B cell (primary cell): Measurements from ENCODE around the gene COL4A5. TPM values are rescaled to one million over a fixed set of nuclear protein-coding genes. Genes with fewer than 3 reads are reported as not detected.

Experiments used
- ATAC-seq: fragments of 200-7000 bp; cut with Tn5 transposase; one replicate; pipeline ENCODE4 v1.10.0; 2021; ENCODE audit warnings: low read depth, mild to moderate bottlenecking, moderate number of reproducible peaks, moderate library complexity
- CTCF ChIA-PET: fragments of 350-600 bp; sonication (Branson Sonifier 250); formaldehyde crosslinking; loops from one replicate; lab custom pipeline; 2021; ENCODE audit warnings: antibody characterized with exemption, inconsistent platforms; lab: Charles Lee
- POLR2A ChIA-PET: fragments of 350-600 bp; sonication (Branson Sonifier 250); formaldehyde crosslinking; loops from one replicate; lab custom pipeline; 2021; ENCODE audit warnings: antibody characterized with exemption; lab: Charles Lee
- DNase-seq: peaks from one replicate; pipeline ENCODE4 v3.0.0; 2013
- H2AFZ ChIP-seq: 2 replicates; pipeline ENCODE4 v1.6.1; 2012; ENCODE audit warnings: mild to moderate bottlenecking, low read depth, low read length; ENCODE audit not compliant: insufficient read depth, poor library complexity, severe bottlenecking
- H3K27ac ChIP-seq, 2 donors: 1 replicate in 1 of 2; 2 replicates in 1 of 2; pipeline ENCODE4 v1.5.1; 2012 to 2013; ENCODE audit warnings: low read length in 2 of 2, mild to moderate bottlenecking in 2 of 2, moderate library complexity in 1 of 2
- H3K27me3 ChIP-seq, 4 experiments: fragments of 200-600 bp in 1 of 4; sonication (generic) in 1 of 4; replicated peaks in 1 of 4; 1 replicate in 2 of 4; 2 replicates in 2 of 4; pipeline versions ENCODE4 v1.6.1 to v1.7.0; 2013 to 2016; ENCODE audit warnings: low read length in 3 of 4, mild to moderate bottlenecking in 2 of 4, mixed read lengths in 1 of 4, moderate library complexity in 1 of 4; ENCODE audit not compliant: insufficient read depth in 4 of 4, control insufficient read depth in 3 of 4; ENCODE audit errors: control extremely low read depth in 1 of 4
- H3K36me3 ChIP-seq, 2 experiments: replicated peaks in 1 of 2; 1 replicate in 1 of 2; 2 replicates in 1 of 2; pipeline versions ENCODE4 v1.6.1 to v1.7.1; 2013; ENCODE audit warnings: low read length in 1 of 2; ENCODE audit not compliant: insufficient read depth in 2 of 2, control insufficient read depth in 1 of 2; ENCODE audit errors: control extremely low read depth in 1 of 2, extremely low read depth in 1 of 2
- H3K4me1 ChIP-seq, 2 donors: fragments of 200-600 bp in 1 of 2; sonication (generic) in 1 of 2; 1 replicate in 1 of 2; 2 replicates in 1 of 2; pipeline versions ENCODE4 v1.5.1 to v1.6.1; 2013 to 2017; ENCODE audit warnings: low read length in 2 of 2; ENCODE audit not compliant: control insufficient read depth in 2 of 2, insufficient read depth in 2 of 2
- H3K4me2 ChIP-seq: replicated peaks from 2 replicates; pipeline ENCODE3; 2012; ENCODE audit warnings: mild to moderate bottlenecking, low read depth, low read length; ENCODE audit not compliant: poor library complexity, severe bottlenecking
- H3K4me3 ChIP-seq, 5 experiments: fragments of 200-600 bp in 1 of 5; sonication (generic) in 1 of 5; 1 replicate in 3 of 5; 2 replicates in 2 of 5; pipeline versions ENCODE4 v1.5.1 to v1.7.0; 2011 to 2016; ENCODE audit warnings: low read length in 4 of 5, mild to moderate bottlenecking in 4 of 5, low read depth in 2 of 5, control low read depth in 1 of 5, moderate library complexity in 1 of 5; ENCODE audit not compliant: insufficient read depth in 1 of 5; ENCODE audit errors: control extremely low read depth in 1 of 5, extremely low read depth in 1 of 5
- H3K79me2 ChIP-seq: fragments of 200-600 bp; sonication (generic); one replicate; pipeline ENCODE4 v1.6.0; 2016; ENCODE audit warnings: low read length; ENCODE audit not compliant: control insufficient read depth, insufficient read depth
- H3K9ac ChIP-seq: fragments of 200-600 bp; sonication (generic); 2 replicates; pipeline ENCODE4 v1.6.1; 2017; ENCODE audit warnings: mild to moderate bottlenecking, low read length, moderate library complexity
- H3K9me3 ChIP-seq, 3 donors: one replicate each; pipeline versions ENCODE4 v1.6.1 to v1.7.1; 2013; ENCODE audit warnings: low read length in 2 of 3; ENCODE audit not compliant: control insufficient read depth in 2 of 3, insufficient read depth in 1 of 3; ENCODE audit errors: control extremely low read depth in 1 of 3
- H4K20me1 ChIP-seq: 2 replicates; pipeline ENCODE4 v1.6.0; 2012; ENCODE audit warnings: mild to moderate bottlenecking, low read length; ENCODE audit not compliant: insufficient read depth, control insufficient read depth, poor library complexity, severe bottlenecking
- H3K27ac Mint-ChIP-seq: one replicate; pipeline ENCODE4 v1.8.0; 2021; ENCODE audit warnings: mixed read lengths
- H3K27me3 Mint-ChIP-seq: one replicate; pipeline ENCODE4 v1.8.0; 2021; ENCODE audit warnings: mixed read lengths
- H3K4me1 Mint-ChIP-seq: one replicate; pipeline ENCODE4 v1.8.0; 2021; ENCODE audit warnings: mixed read lengths
- H3K4me3 Mint-ChIP-seq: one replicate; pipeline ENCODE4 v1.8.0; 2021; ENCODE audit warnings: mixed read lengths
- H3K9me3 Mint-ChIP-seq: one replicate; pipeline ENCODE4 v1.8.0; 2022; ENCODE audit warnings: mixed read lengths; ENCODE audit not compliant: insufficient read depth
- EZH2 ChIP-seq: IDR thresholded peaks from 2 replicates; pipeline ENCODE4 v1.6.1; 2012; ENCODE audit warnings: borderline replicate concordance, low read depth, mild to moderate bottlenecking, moderate library complexity, low read length; ENCODE audit not compliant: insufficient read depth, poor library complexity, severe bottlenecking
- WGBS: methylation state at CpG from one replicate; pipeline ENCODE4 v1.1.5; 2013; ENCODE audit warnings: missing lambda C conversion rate; ENCODE audit not compliant: insufficient coverage; 5-methylcytosine and 5-hydroxymethylcytosine counted together
- intact Hi-C: fragments of 100-400 bp; cut with micrococcal nuclease; formaldehyde crosslinking; loops from one replicate; pipeline ENCODE4 v1.10.0; 2022
- polyA plus RNA-seq: library from polyadenylated mRNA; depleted of rRNA; stranded (reverse); fragments of >200 nt; gene quantifications from 2 replicates; pipeline ENCODE4 v1.2.3, GENCODE V29; 2012
- total RNA-seq, 2 donors: library from RNA; stranded (reverse); fragments of 120-200 nt in 1 of 2; gene quantifications; 1 replicate in 1 of 2; 2 replicates in 1 of 2; pipeline versions ENCODE4 v1.2.3 to v1.2.4, GENCODE V29; 2013 to 2022
- TF ChIP-seq, protein P1 (sequence below): fragments of 200-600 bp; IDR thresholded peaks from one replicate; pipeline ENCODE4 v1.8.0; 2022; ENCODE audit warnings: antibody characterized with exemption, mild to moderate bottlenecking

Gene COL4A5
- total and polyA plus RNA-seq, 2 donors (not counting 1 experiment from before 2014, with no cell fraction given): not detected

DNA sequence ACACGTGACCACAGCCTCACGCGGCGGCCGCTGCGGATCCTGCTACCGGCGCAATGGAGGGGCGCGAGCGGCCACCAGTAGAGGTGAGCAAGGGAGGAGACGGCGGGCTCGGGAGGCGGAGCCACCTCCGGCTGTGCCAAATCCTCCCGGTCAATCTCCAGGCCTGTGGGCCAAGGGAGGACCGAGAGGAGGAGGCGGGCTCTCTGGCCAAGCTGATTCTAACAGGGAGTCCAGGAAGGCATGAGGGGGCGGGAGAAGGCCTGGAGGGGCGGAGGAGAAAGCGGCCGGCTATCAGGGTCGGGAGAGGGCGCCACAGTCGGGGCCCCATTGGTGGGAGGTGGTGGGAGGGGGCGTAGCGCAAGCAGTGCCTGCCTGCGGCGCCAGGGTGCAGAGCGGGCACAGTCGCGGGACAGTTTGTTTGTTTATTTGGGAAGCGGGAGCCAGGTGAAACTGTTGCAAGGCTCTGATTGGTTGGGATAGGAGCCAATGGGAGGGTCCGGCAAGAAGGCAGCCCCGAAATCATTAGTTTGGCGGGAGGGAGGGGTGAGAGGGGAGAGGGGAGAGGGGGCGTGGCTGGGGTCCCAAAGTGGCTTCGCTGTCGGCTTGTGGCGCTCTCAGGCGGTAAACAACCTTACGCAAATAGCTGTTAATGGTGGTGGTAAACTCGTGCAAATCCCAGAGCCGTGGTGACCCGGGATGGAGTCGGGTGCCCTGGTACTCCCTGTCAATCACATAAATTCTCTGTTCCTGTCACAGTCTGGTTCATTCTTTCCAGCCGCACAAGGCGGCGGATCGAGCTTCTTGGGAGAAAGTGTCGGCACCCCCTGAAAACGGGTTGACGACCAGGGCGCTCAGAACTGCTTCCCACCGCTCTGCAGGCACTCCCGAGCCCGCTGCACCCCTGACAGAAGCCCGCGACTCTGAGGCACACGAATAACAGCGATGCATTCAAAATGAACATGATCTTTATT lies 297.2 kb downstream of the COL4A5 start, which contains the start of gene IRS4:
Gene IRS4 (minus strand): TSS at position 55 of the 971 bp plus-strand sequence.
- Histone ChIP-seq H3K36me3 (no peaks in the 10 kb centered on the region), H3K27me3 (peaks cover 0 to 10% (median 0%) of the 10 kb centered on the region in 4 experiments), H3K9ac (no peak within 1 kb of the TSS), H3K4me2 (peak within 1 kb of the TSS; percentile 27), H3K4me1 (peaks cover 0 to 4% of the 10 kb centered on the region in 2 donors), H2AFZ (no peak within 1 kb of the TSS), H3K27ac (no peak within 1 kb of the TSS), H4K20me1 (no peaks in the 10 kb centered on the region), H3K4me3 (no peak within 1 kb of the TSS), H3K9me3 (peaks cover 0 to 7% (median 0%) of the 10 kb centered on the region in 3 donors), H3K79me2 (no peaks in the 10 kb centered on the region)
- POLR2A ChIA-PET: no interaction called here
- TF ChIP-seq, protein P1, sequence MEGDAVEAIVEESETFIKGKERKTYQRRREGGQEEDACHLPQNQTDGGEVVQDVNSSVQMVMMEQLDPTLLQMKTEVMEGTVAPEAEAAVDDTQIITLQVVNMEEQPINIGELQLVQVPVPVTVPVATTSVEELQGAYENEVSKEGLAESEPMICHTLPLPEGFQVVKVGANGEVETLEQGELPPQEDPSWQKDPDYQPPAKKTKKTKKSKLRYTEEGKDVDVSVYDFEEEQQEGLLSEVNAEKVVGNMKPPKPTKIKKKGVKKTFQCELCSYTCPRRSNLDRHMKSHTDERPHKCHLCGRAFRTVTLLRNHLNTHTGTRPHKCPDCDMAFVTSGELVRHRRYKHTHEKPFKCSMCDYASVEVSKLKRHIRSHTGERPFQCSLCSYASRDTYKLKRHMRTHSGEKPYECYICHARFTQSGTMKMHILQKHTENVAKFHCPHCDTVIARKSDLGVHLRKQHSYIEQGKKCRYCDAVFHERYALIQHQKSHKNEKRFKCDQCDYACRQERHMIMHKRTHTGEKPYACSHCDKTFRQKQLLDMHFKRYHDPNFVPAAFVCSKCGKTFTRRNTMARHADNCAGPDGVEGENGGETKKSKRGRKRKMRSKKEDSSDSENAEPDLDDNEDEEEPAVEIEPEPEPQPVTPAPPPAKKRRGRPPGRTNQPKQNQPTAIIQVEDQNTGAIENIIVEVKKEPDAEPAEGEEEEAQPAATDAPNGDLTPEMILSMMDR: no peak
- no peak for TF ChIP-seq EZH2
- WGBS: 7% methylated on average over 47 of the region's 62 CpGs
- no peaks in the 10 kb centered on the region for H3K9me3 Mint-ChIP-seq
- H3K4me1 Mint-ChIP-seq: peaks cover 1% of the 10 kb centered on the region
- H3K4me3 Mint-ChIP-seq: peak within 1 kb of the TSS; percentile 37
- peaks cover 15% of the 10 kb centered on the region for H3K27me3 Mint-ChIP-seq
- intact Hi-C loops: no loop called here
- CTCF ChIA-PET: no interaction called here
- ATAC-seq: no peak
- H3K27ac Mint-ChIP-seq: no peak within 1 kb of the TSS
- no peak for DNase-seq

DNA sequence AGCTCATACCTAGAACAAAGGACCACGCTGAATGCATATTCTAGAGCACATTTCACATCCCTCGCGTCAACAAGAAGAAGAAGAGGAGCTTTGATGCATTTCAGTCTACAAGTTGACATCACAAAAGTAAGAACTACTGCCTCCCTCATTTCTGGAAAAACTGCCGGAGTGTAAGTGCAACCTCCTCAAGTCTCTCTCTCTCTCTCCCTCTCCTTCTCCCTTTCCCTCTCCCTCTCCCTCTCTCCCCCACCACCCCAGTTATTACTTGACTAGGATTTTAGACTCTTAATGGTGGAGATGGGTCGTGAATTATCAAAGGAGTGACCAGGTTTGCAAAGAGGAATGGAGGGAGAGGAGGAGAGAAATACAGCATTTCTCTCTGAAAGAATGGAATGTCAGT lies 298.1 kb downstream of the COL4A5 start:
- Histone ChIP-seq H3K9me3 (peaks cover 0 to 7% (median 0%) of the 10 kb centered on the region in 3 donors), H3K27ac (no peak overlapping the region), H3K79me2 (no peaks in the 10 kb centered on the region), H2AFZ (no peak overlapping the region), H4K20me1 (no peaks in the 10 kb centered on the region), H3K4me3 (no peak overlapping the region), H3K4me2 (no peak overlapping the region), H3K27me3 (peaks cover 0 to 10% (median 0%) of the 10 kb centered on the region in 4 experiments), H3K36me3 (no peaks in the 10 kb centered on the region), H3K9ac (no peak overlapping the region), H3K4me1 (peaks cover 0 to 4% of the 10 kb centered on the region in 2 donors)
- ATAC-seq (no peak), DNase-seq (no peak)
- no peaks in the 10 kb centered on the region for H3K9me3 Mint-ChIP-seq
- TF ChIP-seq, protein P1: no peak
- intact Hi-C loops: no loop called here
- WGBS: no CpG with 5 or more reads among the region's 5 CpGs
- CTCF ChIA-PET: no interaction called here
- POLR2A ChIA-PET: no interaction called here
- peaks cover 1% of the 10 kb centered on the region for H3K4me1 Mint-ChIP-seq
- H3K4me3 Mint-ChIP-seq: no peak overlapping the region
- H3K27ac Mint-ChIP-seq: no peak overlapping the region
- H3K27me3 Mint-ChIP-seq: peaks cover 15% of the 10 kb centered on the region
